GM19438 (cell line): ENCODE measurements around the gene FAM13C.
"Not testable (repeated sequence)": the region's sequence is repeated elsewhere in the genome, so short reads cannot be mapped to it uniquely, and the experiment has no call there.

Source experiments
- ATAC-seq: cut with Tn5 transposase; IDR thresholded peaks from one replicate; pipeline ENCODE4 v1.9.1; 2021; ENCODE audit warnings: low read depth; ENCODE audit not compliant: unreplicated experiment

Gene FAM13C

GRCh38 chr10:59362144-59362958 is at the start of gene FAM13C:
FAM13C (minus strand) TSS chr10:59362549; CDS start chr10:59362460, 89 bp downstream.
- no peak for ATAC-seq

GRCh38 chr10:59405235-59405634 is 42.9 kb upstream of the FAM13C start:
- ATAC-seq, result no peak

GRCh38 chr10:59400214-59400613 is 37.9 kb upstream of the FAM13C start:
- no peak for ATAC-seq

- ATAC-seq, result not testable (repeated sequence)
Measured at GRCh38 chr10:59399329-59399728, 37.0 kb upstream of the FAM13C start.

GRCh38 chr10:59397961-59398360 is 35.6 kb upstream of the FAM13C start:
- ATAC-seq, result no peak

GRCh38 chr10:59395984-59396383 is 33.6 kb upstream of the FAM13C start:
- no peak for ATAC-seq

- ATAC-seq, result no peak
Measured at GRCh38 chr10:59393349-59393748, 31.0 kb upstream of the FAM13C start.

GRCh38 chr10:59391060-59391459 is 28.7 kb upstream of the FAM13C start:
- ATAC-seq, result no peak

- no peak for ATAC-seq
Measured at GRCh38 chr10:59388671-59388976, 26.3 kb upstream of the FAM13C start.

- no peak for ATAC-seq
Measured at GRCh38 chr10:59387951-59388670, 25.8 kb upstream of the FAM13C start.

GRCh38 chr10:59384761-59385160 is 22.4 kb upstream of the FAM13C start:
- no peak for ATAC-seq

- ATAC-seq, result no peak
Measured at GRCh38 chr10:59383908-59384307, 21.6 kb upstream of the FAM13C start.

- no peak for ATAC-seq
Measured at GRCh38 chr10:59383436-59383835, 21.1 kb upstream of the FAM13C start.

- ATAC-seq, result no peak
Measured at GRCh38 chr10:59382831-59383295, 20.5 kb upstream of the FAM13C start.

- ATAC-seq, result no peak
Measured at GRCh38 chr10:59381687-59382086, 19.3 kb upstream of the FAM13C start.

- no peak for ATAC-seq
Measured at GRCh38 chr10:59376846-59377245, 14.5 kb upstream of the FAM13C start.

GRCh38 chr10:59375990-59376389 is 13.6 kb upstream of the FAM13C start:
- no peak for ATAC-seq

- ATAC-seq, result no peak
Measured at GRCh38 chr10:59374916-59375315, 12.6 kb upstream of the FAM13C start.

- ATAC-seq, result no peak
Measured at GRCh38 chr10:59373071-59373470, 10.7 kb upstream of the FAM13C start.

- ATAC-seq, result no peak
Measured at GRCh38 chr10:59372543-59372942, 10.2 kb upstream of the FAM13C start.

- no peak for ATAC-seq
Measured at GRCh38 chr10:59366290-59366689, 3.9 kb upstream of the FAM13C start.

- no peak for ATAC-seq
Measured at GRCh38 chr10:59363446-59363958, 1.2 kb upstream of the FAM13C start.
